Left forelimb (tissue), 1 donor: Measurements from ENCODE around the gene PREPL.

Experiments used
- DNase-seq: peaks from one replicate; pipeline ENCODE4 v3.0.0-alpha.2; 2018; ENCODE audit warnings: low spot score

The PREPL gene

DNA sequence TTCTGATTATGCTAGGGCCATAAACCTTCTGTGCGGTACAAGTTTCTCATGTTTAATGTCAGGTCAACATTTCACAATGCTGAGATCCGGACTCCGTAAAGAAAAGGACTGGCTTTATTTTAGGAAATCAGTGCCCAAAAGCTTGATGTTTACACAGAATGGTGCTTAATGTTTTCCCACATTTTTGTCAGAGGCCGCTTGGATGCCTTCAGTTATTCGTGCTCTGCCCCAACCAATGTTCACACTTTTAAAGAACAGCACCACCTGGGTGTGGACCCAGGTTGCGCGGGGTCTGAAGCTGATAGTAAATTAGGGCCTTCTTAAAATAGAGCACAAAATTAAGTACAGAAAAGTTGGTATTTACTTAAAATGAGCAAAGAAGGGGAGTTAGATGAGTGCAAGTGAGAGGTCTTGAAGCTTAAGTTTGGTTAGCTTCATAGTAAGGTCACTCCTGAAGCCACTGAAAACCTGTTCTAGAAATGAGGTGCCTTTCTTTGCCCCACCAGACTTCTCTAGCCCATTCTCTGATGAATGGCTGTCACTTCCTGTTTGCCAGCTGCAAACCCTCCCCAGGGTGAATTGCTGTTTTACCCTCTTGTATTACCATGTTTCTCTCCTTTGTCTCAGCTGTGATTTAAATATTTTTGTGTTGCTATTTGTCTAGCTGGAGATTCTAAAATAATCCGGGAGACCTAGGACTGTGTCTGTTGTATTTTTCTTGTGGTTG is 65.5 kb downstream of the PREPL start:
- no peak for DNase-seq

DNA sequence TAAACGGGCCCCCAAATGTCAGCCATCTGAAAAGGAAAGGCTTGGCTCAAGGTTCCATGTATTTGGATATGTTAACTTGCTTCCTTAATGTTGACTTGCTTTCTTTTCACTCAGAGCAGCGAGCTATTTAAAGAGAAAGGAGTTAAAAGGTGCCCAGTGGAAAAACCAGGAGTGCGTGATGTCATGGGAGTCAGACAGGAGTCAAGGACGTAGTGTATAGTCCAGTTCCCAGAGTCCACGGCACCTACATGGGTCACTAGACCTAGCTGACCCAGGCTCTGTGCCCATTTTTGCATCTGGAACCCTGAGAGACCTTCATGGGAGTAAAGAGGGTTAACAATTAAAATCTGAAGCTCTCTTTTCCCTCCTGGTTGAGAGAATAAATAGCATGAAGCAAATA is 66.2 kb downstream of the PREPL start:
- no peak for DNase-seq

DNA sequence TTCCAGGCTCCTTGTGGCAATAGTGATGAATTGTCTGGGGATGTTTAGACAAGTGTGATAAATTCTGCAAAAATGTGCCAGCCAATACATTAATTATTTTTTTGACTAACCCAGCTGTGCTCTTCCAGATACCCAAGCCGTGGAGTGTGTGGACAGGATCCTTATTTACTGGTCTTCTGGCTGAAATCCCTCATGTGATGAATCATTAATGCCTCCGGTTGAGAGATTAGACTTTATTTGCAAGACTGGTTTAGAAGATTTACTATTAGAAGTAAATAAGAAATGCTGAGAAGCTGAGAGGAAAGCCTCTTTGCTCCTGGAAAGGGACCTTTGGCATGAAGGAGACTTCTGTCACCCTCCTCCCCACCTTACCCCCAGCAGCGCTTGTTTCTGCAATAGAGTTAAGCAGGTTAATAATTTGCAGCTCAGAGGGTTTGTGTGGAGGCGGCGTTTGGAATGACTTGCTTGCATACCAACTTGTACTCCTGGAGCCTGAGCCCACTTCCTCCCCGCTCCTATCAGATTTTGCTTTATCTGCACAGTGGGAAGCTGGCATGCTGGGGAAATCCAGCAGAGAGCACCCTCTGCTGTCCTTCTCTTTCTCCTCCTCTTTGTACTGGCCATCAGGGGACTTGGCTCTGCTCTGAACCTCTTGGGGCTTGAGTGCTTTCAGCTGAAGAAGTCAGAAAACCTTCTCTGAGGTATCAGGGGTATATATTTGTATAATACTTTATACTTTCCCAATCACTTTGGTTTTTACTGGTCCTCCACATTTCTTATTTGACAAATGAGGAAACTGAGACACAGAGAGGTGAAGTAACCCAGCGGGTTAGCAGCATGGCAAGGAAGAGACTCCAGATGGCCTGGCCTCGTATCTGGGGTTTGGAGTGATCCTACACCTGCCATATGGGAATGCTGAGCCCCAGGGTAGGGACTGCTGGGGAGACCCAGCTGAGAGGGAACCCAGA is 69.7 kb downstream of the PREPL start:
- no peak for DNase-seq

DNA sequence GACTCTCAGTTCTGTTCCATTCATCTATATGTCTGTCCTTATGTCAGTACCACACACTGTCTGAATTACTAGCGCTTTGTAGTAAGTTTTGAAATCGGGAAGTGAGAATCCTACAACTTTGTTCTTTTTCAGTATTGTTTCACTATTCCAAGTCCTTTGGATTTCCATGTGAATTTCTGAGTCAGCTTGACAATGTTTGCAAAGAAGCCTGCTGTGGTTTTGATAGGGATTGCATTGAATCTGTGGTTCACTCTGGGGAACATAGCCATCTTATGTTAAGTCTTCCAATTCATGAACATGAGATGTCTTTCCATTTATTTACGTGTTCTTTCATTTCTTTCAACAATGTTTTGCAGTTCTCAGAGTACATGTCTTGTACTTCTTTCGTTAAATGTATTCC is 71.0 kb downstream of the PREPL start:
- DNase-seq: no peak

DNA sequence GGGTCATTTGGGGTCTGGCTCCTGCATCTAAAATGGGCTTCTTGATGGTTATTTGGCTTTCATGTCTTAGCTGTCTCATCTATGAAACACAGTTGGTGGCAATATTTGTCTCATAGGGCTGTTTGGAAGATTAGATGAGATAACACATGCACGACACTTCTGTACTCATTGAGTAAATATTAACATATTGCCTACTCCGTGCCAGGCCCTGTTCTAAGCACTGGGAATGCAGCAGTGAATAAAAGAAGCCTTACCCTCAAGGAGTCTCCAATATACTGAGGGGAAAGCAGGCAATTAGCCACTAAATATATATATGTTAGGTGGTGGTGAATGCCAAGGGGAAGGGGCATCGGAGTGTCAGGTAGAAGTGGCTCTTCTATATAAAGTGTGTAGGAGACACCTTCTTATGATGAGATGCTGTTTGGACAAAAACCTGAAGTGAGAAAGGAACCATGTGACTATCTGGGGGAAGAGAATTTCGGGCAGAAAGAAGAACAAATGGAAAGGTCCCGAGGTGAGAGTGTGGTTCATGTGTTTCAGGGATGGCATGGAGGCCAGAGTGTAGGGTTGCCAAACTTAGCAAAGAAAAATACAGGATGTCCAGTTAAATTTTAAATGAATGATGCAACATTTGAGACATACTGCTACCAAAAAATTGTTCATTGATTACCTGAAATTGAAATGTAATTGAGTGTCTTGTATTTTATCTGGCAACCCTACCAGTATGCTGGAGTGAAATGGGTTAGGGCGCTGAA is 74.2 kb downstream of the PREPL start:
- no peak for DNase-seq

GRCh38 chr2:44286119-44286883 is 75.0 kb downstream of the PREPL start:
- DNase-seq: no peak

- no peak for DNase-seq
Measured at GRCh38 chr2:44285174-44285573, 76.1 kb downstream of the PREPL start.

- no peak for DNase-seq
Measured at GRCh38 chr2:44283116-44283666, 78.1 kb downstream of the PREPL start.

GRCh38 chr2:44280869-44281268 is 80.4 kb downstream of the PREPL start:
- DNase-seq: no peak

DNA sequence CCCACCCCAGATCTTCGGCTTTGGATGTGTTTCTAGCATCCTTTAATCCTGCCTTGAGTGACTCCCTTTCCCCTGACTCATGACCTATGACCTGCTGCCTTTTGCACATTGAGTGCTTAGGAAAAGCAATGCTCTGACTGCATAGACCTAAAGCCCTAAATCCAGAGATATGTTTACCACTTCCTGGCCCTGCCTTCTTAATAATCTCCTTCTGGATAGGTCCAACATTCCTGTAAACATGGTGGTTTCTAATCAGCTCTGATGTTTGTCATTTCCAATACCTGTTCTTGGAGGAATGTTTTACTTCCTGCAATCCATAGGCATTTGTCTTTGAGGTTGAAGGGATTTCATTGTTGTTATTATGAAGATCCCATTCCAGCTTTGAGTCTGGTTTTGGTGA is 83.8 kb downstream of the PREPL start:
- DNase-seq: no peak

GRCh38 chr2:44275927-44276303 is 85.4 kb downstream of the PREPL start:
- DNase-seq: no peak

- DNase-seq: no peak
Measured at GRCh38 chr2:44273596-44273995, 87.7 kb downstream of the PREPL start.

- no peak for DNase-seq
Measured at GRCh38 chr2:44273076-44273475, 88.2 kb downstream of the PREPL start.

DNA sequence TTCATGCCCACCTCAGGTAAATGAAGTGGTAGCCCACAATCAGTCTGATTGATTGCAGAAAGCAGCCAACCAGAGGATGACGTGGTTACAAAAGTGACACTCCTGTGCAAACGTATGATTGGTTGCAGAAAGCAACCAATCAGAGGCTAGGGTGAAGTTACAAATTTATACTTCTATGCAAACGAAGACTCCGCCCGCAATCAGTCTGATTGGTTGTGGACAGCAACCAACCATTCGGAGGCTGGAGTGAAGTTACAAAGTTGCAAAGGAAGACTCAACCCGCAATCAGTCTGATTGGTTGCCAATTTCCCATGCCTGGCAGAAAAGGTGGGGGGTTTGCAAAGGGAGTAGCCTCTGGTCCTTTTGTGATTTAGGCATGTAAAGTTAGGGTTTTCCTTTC is 90.0 kb downstream of the PREPL start:
- no peak for DNase-seq

DNA sequence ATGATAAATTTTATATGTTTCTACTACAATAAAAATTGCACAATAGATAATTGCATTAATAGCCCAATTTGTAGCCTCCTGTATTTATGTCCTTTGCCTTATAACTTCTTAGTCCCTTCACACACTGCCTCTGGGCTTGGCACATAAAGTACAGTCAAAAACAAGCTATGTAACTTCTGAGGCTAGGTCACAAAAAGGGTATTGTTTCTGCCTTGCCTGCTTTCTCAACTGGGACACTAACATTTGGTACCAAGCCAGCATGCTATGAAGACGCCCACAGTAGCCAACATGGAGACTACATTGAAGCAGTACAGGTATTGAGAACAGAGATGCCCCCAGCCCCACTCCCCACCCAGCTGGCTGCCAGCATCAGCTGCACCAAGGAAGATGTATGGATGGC is 91.5 kb downstream of the PREPL start:
- no peak for DNase-seq

DNA sequence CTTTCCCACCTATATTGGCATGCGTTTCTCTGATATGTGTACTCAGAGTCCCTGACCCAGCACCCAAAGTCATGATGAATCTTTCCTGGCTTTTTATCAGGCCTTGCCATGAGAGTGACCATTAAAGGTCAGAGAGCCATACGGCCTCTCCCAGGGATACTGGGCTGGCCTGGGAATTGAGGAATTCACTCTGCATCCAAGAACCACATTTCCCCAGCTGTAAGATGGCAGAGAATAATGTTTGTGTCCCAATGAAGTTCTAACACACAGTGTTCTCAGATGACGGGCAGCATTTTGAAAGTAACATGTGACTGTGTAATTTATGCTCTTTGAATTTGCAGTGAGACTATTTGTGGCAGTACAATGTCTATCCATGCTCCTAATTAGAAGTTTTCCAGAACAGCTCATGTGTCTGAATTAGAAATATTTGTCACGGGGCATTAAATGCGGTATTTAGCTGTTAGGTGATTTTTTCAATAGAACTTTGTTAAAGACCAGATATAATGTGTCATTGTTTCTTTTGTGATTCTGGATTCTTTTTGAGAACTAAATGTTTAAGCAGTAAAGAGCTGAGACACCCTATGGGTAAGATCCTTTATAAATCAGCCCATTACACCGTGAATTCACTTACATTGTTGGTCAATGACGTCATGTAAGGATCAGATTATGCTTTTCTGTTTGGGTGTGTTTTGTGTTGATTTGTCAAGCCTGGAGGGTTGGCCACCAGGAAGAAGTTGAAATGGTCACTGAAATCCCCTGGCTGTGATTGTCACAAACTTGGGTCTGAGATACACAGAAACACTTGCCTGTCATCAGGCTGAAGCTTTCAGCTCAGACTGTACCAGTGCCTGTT is 93.3 kb downstream of the PREPL start:
- DNase-seq: no peak
